Rectal smooth muscle tissue (tissue), 1 donor: ENCODE data around the gene CTNND2.

Experiments
- H3K27ac ChIP-seq: one replicate; pipeline ENCODE4 v1.7.0; 2013; ENCODE audit warnings: low read depth, low read length, inconsistent platforms
- H3K27me3 ChIP-seq: one replicate; pipeline ENCODE4 v1.7.0; 2013; ENCODE audit warnings: low read length; ENCODE audit not compliant: control insufficient read depth, insufficient read depth
- H3K36me3 ChIP-seq: one replicate; pipeline ENCODE4 v1.7.0; 2013; ENCODE audit warnings: low read length; ENCODE audit not compliant: control insufficient read depth, insufficient read depth
- H3K4me1 ChIP-seq: one replicate; pipeline ENCODE4 v1.7.0; 2013; ENCODE audit warnings: low read length; ENCODE audit not compliant: control insufficient read depth, insufficient read depth
- H3K4me3 ChIP-seq: one replicate; pipeline ENCODE4 v1.7.0; 2013; ENCODE audit warnings: low read length
- H3K9ac ChIP-seq: one replicate; pipeline ENCODE4 v1.7.0; 2013; ENCODE audit warnings: low read length

Gene CTNND2

DNA sequence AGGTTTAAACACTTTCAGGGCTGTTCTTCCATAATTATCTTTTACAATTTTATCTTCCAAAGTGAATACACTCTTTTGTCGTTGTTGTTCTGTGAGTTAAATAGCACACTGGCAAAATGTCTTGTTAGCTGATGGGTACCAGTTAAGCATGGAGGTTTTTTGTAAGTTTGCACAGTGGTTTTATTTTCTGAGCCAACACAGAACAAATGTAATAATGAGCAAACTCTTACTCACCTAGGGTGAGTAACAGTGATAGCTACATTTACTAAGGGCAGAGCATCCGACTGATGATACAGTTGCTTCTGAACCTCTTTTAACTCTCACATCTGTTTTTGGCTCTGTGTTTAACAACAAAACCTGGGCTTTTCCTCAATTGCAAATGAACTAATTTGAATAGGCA, 103.2 kb downstream of the CTNND2 start:
- Histone ChIP-seq H3K27ac (no peak overlapping the region), H3K9ac (no peak overlapping the region), H3K36me3 (no peaks in the 10 kb centered on the region), H3K4me1 (no peaks in the 10 kb centered on the region), H3K4me3 (no peak overlapping the region), H3K27me3 (no peaks in the 10 kb centered on the region)

DNA sequence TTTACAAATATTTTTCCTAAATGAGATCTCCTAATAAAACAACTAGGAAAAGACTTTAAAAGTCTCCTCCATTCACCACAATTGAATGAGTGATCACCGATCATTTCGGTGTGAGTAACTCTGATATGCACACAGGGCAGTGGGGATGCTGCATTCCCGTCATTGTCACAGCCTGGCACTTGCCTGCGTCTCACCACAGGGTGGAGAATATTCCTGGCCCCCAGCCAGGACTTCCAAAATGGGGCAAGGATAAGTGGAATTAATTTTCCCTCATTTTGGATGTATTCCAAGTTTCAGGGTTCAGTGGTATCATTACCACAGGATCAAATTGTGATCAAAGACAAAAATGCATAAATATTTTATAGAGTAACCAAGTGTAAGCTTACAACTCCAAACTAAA, 107.1 kb downstream of the CTNND2 start:
- H3K4me3 ChIP-seq, result no peak overlapping the region

DNA sequence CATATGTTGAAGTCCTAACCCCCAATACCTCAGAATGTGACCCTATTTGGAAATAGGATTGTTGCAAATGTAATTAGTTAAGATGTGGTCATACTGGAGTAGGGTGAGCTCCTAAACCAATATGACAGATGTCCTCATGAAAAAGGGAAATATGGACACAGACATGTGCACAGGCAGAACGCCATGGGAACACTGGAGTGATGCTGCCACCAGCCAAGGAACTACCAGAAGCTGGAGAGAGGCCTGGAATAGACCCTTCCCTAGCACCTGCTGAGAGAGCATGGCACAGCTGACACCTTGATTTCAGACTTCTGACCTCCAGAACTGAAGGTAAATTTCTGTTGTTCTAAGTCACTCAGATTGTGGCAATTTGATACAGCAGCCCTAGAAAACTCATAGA, 110.8 kb downstream of the CTNND2 start:
- no peaks in the 10 kb centered on the region for H3K27me3 ChIP-seq
- H3K4me3 ChIP-seq, result no peak overlapping the region
- no peaks in the 10 kb centered on the region for H3K36me3 ChIP-seq
- H3K27ac ChIP-seq, result no peak overlapping the region
- H3K4me1 ChIP-seq, result no peaks in the 10 kb centered on the region
- no peak overlapping the region for H3K9ac ChIP-seq

More for the DNA sequence above, 107.1 kb downstream of the CTNND2 start:
- H3K27me3 ChIP-seq, result no peaks in the 10 kb centered on the region
- no peaks in the 10 kb centered on the region for H3K36me3 ChIP-seq
- no peak overlapping the region for H3K27ac ChIP-seq
- no peak overlapping the region for H3K9ac ChIP-seq
- no peaks in the 10 kb centered on the region for H3K4me1 ChIP-seq

GRCh38 chr5:11792621-11793020, 111.6 kb downstream of the CTNND2 start:
- Histone ChIP-seq H3K36me3 (no peaks in the 10 kb centered on the region), H3K27ac (no peak overlapping the region), H3K9ac (no peak overlapping the region), H3K27me3 (no peaks in the 10 kb centered on the region), H3K4me3 (no peak overlapping the region), H3K4me1 (no peaks in the 10 kb centered on the region)

GRCh38 chr5:11791792-11792191, 112.5 kb downstream of the CTNND2 start:
- no peaks in the 10 kb centered on the region for H3K27me3 ChIP-seq
- H3K4me3 ChIP-seq, result no peak overlapping the region
- no peak overlapping the region for H3K9ac ChIP-seq
- H3K27ac ChIP-seq, result no peak overlapping the region
- H3K4me1 ChIP-seq, result no peaks in the 10 kb centered on the region
- H3K36me3 ChIP-seq, result no peaks in the 10 kb centered on the region

DNA sequence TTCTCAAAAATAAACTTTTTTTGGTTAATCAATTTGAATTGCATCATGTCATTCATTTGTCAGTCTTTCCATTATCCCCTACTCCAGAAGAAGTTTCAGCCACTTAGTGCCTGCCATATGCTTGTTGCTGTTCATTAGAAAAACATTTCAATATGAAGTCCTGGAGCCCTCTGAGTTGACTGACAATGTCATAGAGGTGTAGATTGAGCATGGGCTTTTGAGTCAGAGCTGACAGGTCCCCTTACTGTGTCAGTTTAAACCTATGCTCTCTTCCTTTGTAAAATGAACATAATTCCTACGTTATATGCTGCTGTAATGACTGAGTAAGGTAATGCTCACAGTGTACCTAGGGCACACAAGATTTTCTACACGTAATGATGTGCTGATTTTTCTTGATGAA, 114.0 kb downstream of the CTNND2 start:
- Histone ChIP-seq H3K27ac (no peak overlapping the region), H3K36me3 (no peaks in the 10 kb centered on the region), H3K9ac (no peak overlapping the region), H3K4me3 (no peak overlapping the region), H3K4me1 (no peaks in the 10 kb centered on the region), H3K27me3 (no peaks in the 10 kb centered on the region)

DNA sequence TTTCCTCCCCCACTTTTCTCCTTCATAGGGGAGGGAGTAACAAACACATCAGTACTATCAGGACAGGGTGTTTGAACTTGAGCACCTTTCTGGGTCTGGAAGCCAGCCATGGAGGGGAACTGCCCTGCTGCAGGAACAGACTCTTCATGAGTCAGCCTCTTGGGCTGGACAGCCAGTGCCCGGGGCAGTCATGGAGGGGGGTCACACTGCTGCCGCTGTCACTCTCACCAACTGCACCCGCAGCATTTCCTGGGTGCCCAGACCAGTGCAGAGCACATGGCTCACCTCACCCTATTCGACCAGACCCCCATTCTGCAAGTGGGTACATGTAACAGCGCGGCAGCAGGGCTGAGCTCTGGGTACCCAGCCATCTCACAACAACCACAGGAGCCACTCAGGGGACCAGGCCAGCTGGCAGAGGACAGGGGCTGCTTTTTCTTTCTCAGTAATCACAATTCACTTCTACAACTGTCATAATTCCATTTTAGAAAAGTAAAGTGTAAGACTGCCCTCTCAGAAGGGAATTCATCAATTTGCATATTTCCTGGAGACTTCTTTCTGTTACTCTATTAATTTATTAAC, 118.4 kb downstream of the CTNND2 start:
- H3K27me3 ChIP-seq, result no peaks in the 10 kb centered on the region

DNA sequence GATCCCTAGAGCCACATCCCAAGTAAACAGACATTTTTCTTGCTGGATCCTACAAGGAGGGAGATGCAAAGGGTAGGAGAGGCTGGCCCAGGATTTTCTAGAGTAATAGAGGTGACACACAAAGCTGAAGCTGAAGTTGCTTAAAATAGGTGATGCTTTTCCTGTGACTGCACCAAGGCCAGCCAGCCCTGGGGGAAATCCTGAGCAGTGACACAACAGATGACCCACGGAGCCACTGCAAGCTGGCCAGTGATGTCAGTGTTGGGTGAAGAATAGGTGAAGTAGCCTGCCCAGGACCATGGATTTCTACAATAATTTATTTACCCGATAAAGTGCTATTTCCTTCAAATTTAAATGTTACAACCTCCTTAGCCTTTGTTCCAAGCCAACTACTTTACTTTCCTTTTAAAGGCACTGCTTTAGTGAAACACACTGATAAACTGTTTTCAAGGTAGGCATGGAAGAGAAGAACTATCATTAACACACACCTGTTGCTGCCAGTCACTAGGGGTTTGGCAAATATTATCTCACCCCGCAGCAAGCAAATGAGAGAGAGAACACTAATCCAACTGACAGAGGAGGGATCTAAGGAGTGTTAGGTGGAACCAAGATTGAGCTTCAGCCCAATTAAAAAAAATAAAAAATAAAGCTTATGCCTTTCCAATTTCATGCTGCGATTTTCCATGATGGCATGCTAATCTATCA, 123.5 kb downstream of the CTNND2 start:
- H3K9ac ChIP-seq, result no peak overlapping the region
- no peaks in the 10 kb centered on the region for H3K36me3 ChIP-seq
- H3K27ac ChIP-seq, result no peak overlapping the region
- no peaks in the 10 kb centered on the region for H3K27me3 ChIP-seq
- no peak overlapping the region for H3K4me3 ChIP-seq
- no peaks in the 10 kb centered on the region for H3K4me1 ChIP-seq

More for the DNA sequence above, 118.4 kb downstream of the CTNND2 start:
- H3K36me3 ChIP-seq, result no peaks in the 10 kb centered on the region
- no peak overlapping the region for H3K4me3 ChIP-seq
- H3K4me1 ChIP-seq, result no peaks in the 10 kb centered on the region
- H3K27ac ChIP-seq, result no peak overlapping the region
- no peak overlapping the region for H3K9ac ChIP-seq

- no peak overlapping the region for H3K27ac ChIP-seq
- H3K4me1 ChIP-seq, result no peaks in the 10 kb centered on the region
- H3K4me3 ChIP-seq, result no peak overlapping the region
- H3K36me3 ChIP-seq, result no peaks in the 10 kb centered on the region
- H3K9ac ChIP-seq, result no peak overlapping the region
- no peaks in the 10 kb centered on the region for H3K27me3 ChIP-seq
Observed at GRCh38 chr5:11777096-11777495, 127.2 kb downstream of the CTNND2 start.

DNA sequence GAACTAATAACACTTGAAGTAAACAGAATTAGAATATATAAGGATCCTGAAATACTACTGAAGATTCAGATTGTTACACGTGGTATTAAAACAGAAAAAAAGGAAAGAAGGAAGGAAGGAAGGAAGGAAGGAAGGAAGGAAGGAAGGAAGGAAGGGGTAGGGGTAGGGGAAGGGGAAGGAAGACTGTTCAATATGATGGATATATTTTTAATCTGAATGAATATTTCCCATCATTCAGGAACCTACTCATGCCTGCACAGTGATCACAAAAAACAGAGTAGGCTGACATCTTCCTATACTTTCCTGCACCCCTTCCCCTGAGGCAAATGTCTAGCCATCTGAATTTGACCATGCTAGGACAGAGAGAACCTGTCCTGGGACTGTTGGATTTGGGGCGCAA, 133.9 kb downstream of the CTNND2 start:
- Histone ChIP-seq H3K27ac (no peak overlapping the region), H3K4me3 (no peak overlapping the region), H3K4me1 (no peaks in the 10 kb centered on the region), H3K27me3 (no peaks in the 10 kb centered on the region), H3K36me3 (no peaks in the 10 kb centered on the region), H3K9ac (no peak overlapping the region)

- Histone ChIP-seq H3K9ac (no peak overlapping the region), H3K27me3 (no peaks in the 10 kb centered on the region), H3K27ac (no peak overlapping the region), H3K36me3 (no peaks in the 10 kb centered on the region), H3K4me3 (no peak overlapping the region), H3K4me1 (no peaks in the 10 kb centered on the region)
Observed at GRCh38 chr5:11760934-11761603, 143.2 kb downstream of the CTNND2 start.

DNA sequence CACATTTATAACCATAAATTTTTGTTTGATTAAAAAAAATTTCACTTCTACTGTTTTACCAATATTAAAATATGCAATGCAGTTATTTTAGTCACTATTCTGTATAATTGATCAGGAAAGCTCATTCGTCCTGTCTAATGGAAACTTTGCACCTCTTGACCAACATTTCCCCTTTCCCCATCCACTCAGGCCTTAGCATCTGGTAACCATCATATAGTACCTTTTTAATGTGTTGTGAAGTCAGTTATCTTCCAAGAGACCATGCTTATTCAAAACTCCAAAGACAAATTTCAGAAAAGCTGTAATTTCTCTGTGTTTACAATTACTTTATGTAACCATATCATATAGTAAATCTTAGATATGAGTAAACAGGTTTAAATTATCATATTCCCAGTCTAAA, 145.9 kb downstream of the CTNND2 start:
- H3K4me1 ChIP-seq, result no peaks in the 10 kb centered on the region

DNA sequence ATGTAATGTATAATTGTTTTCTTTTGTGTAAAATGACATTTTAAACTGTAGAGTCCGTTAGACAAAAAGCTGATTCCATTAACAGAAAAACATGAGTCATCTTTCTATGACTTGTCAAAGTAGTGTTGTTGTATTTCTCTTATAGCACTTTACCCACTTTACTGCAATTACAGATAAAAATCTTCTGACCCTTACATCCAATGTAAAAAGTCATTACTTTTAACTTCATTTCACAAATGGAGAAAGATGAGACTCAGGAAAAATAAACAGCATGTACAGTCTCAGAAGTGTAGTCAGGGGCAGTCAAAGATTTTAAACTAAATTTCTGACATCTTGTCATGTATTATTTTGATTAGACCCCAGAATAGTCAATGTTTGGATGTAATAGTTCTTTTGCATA, 146.6 kb downstream of the CTNND2 start:
- H3K4me3 ChIP-seq, result no peak overlapping the region

More for the DNA sequence above, 145.9 kb downstream of the CTNND2 start:
- Histone ChIP-seq H3K9ac (no peak overlapping the region), H3K27ac (no peak overlapping the region), H3K4me3 (no peak overlapping the region), H3K27me3 (no peaks in the 10 kb centered on the region), H3K36me3 (no peaks in the 10 kb centered on the region)

More for the DNA sequence above, 146.6 kb downstream of the CTNND2 start:
- Histone ChIP-seq H3K27ac (no peak overlapping the region), H3K36me3 (no peaks in the 10 kb centered on the region), H3K9ac (no peak overlapping the region), H3K27me3 (no peaks in the 10 kb centered on the region), H3K4me1 (no peaks in the 10 kb centered on the region)
